ENCODE results near the gene AEBP1. TPM values are rescaled to one million over a fixed set of nuclear protein-coding genes. Genes with fewer than 3 reads are reported as not detected.

AEBP1 gene
- total RNA-seq, 2 experiments from 2014 or later: 35.0 to 64.2 TPM

DNA sequence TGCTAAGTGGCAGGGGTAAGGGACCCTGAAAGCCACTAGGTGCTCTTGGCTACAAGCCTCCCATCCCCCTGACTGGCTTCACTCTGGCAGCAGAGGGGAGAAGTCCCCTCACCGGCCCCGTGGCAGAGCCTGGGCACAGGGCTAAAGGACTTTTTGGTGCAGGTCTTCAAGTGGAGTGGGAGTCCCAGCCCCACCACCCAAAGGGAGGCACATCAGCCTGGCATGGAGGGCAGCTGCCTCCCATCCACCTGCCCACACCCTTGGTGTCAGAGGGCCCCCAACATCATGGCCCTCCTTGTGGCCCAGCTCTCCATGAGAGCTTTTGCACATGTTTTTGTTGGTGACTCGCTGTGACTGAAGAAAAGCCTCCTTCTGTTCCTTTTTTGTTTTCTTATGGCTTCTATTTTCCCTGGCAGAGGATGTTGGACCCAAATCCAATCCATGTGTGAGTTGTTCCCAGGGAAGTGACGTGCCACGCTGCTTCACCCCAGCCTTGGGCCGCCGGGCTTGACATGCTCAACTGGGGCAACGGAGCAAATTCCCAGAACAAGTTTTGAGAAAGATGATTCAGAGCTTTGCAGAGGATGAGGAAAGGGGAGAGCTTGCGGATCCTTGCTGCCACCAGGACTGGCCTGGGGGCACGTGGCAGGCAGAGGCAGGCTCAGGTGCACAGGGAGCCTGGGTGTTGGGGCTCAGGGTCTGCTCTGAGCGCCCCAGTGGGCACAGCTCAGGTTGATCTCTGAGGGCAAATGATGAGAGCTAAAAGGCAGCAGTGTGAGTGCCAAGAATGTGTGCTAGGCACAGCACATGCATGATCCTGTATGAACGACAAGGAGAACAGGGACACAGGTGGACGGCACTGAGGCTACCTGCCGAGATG lies 1.9 kb upstream of the AEBP1 start:
- ChIA-PET CTCF (ENCODE audit: unreplicated experiment) (interaction anchor here (1.0 to 1.4 kb wide), 2 partner anchors 21 kb away, joined by 3 to 25 read pairs; partner anchors contain the start of gene POLD2), POLR2A (interaction anchor here (0.6 to 1.8 kb wide), 6 partner anchors 13 to 380 kb away, joined by 3 to 11 read pairs (median 4); partner anchors contain the start of gene POLD2)
- H3K4me1 ChIP-seq (ENCODE audit: insufficient read depth, low read length, poor library complexity, severe bottlenecking): peaks cover 88% of the 10 kb centered on the region
- H3K4me3 ChIP-seq (ENCODE audit: low read depth, low read length, poor library complexity, severe bottlenecking): peak overlapping the region; percentile 53
- peak overlapping the region; percentile 71 for H3K4me2 ChIP-seq (ENCODE audit: low read length)
- no peaks in the 10 kb centered on the region for H3K9me3 ChIP-seq (ENCODE audit: low read length)
- no peaks in the 10 kb centered on the region for H3K9me2 ChIP-seq (ENCODE audit: insufficient read depth, low read length)
- intact Hi-C loops (cut with micrococcal nuclease; ENCODE audit: unreplicated experiment): no loop called here
- H4K20me1 ChIP-seq (ENCODE audit: insufficient read depth, low read length): no peaks in the 10 kb centered on the region
- no peaks in the 10 kb centered on the region for H3K36me3 ChIP-seq (ENCODE audit: insufficient read depth, low read length)
- no peak for DNase-seq (ENCODE audit: low spot score)
- no peak overlapping the region for H2AFZ ChIP-seq (ENCODE audit: low read length)
- no peak for TF ChIP-seq EZH2phosphoT487 (IDR thresholded peaks at IDR 0.05; ENCODE audit: borderline replicate concordance, low read depth, low read length)
- TF ChIP-seq, protein P1, sequence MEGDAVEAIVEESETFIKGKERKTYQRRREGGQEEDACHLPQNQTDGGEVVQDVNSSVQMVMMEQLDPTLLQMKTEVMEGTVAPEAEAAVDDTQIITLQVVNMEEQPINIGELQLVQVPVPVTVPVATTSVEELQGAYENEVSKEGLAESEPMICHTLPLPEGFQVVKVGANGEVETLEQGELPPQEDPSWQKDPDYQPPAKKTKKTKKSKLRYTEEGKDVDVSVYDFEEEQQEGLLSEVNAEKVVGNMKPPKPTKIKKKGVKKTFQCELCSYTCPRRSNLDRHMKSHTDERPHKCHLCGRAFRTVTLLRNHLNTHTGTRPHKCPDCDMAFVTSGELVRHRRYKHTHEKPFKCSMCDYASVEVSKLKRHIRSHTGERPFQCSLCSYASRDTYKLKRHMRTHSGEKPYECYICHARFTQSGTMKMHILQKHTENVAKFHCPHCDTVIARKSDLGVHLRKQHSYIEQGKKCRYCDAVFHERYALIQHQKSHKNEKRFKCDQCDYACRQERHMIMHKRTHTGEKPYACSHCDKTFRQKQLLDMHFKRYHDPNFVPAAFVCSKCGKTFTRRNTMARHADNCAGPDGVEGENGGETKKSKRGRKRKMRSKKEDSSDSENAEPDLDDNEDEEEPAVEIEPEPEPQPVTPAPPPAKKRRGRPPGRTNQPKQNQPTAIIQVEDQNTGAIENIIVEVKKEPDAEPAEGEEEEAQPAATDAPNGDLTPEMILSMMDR (conservative IDR thresholded peaks at IDR 0.05; ENCODE audit: low read length): no peak
- no TSS peak for BruUV-seq (replicated peaks)
- peak overlapping the region; percentile 98 for H3K27ac ChIP-seq (ENCODE audit: low read depth, low read length, poor library complexity, severe bottlenecking)
- no peaks in the 10 kb centered on the region for H3K79me2 ChIP-seq (ENCODE audit: insufficient read depth, low read depth, low read length)

DNA sequence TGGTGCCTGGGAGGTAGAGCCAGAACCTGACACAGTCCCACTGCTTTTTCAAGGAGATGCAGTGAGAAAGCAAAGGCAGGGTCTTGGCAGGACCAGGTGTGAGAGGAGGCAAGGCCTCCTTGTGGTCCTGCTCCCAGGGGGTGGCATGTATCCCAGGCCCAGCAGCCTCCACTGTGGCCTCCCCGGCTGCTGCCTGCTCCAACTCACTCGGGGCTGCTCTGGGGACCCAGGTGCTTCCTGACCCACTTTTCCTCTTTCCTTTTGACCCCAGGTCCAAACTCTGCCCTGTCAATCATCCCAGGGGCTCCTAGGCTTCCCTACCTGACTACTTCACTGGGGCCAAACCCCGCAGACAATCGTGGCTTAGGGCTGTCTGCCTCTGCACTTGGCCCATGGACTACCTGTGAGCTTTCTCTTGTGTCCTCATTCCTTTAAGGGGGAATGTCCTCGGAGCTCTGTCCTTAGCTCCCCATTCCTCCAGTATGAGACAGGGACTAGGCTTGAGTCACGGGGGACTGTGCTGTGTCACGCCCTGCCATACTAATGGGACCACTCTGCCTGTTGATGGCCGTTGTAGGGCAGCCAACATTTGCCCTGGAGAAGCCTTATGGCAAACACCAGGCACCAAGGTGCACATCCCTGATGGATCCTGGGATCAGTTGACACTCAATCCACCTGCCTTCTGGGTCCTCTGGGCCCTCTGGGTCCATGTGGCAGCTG lies 1.1 kb upstream of the AEBP1 start:
- Histone ChIP-seq H3K4me2 (ENCODE audit: low read length) (peak overlapping the region; percentile 71), H3K9me2 (ENCODE audit: insufficient read depth, low read length) (no peaks in the 10 kb centered on the region), H3K4me1 (ENCODE audit: insufficient read depth, low read length, poor library complexity, severe bottlenecking) (peaks cover 80% of the 10 kb centered on the region), H3K36me3 (ENCODE audit: insufficient read depth, low read length) (no peaks in the 10 kb centered on the region), H3K79me2 (ENCODE audit: insufficient read depth, low read depth, low read length) (no peaks in the 10 kb centered on the region), H3K9me3 (ENCODE audit: low read length) (no peaks in the 10 kb centered on the region), H3K4me3 (ENCODE audit: low read depth, low read length, poor library complexity, severe bottlenecking) (peak overlapping the region; percentile 62), H4K20me1 (ENCODE audit: insufficient read depth, low read length) (no peaks in the 10 kb centered on the region), H2AFZ (ENCODE audit: low read length) (no peak overlapping the region), H3K27ac (ENCODE audit: low read depth, low read length, poor library complexity, severe bottlenecking) (peak overlapping the region; percentile 98)
- no peak for TF ChIP-seq EZH2phosphoT487 (IDR thresholded peaks at IDR 0.05; ENCODE audit: borderline replicate concordance, low read depth, low read length)
- TF ChIP-seq, protein P1 (conservative IDR thresholded peaks at IDR 0.05; ENCODE audit: low read length): no peak
- DNase-seq (ENCODE audit: low spot score): no peak
- BruUV-seq (replicated peaks): no TSS peak
- POLR2A ChIA-PET: interaction anchor here (0.9 to 1.2 kb wide), 2 partner anchors 14 to 18 kb away, joined by 4 to 5 read pairs; no protein-coding TSS in a partner anchor
- CTCF ChIA-PET (ENCODE audit: unreplicated experiment): no interaction called here
- intact Hi-C loops (cut with micrococcal nuclease; ENCODE audit: unreplicated experiment): no loop called here

Measured in OCI-LY7 (cell line).